Inflammatory macrophage treated with lipopolysaccharide for 1 hour (primary cell): ENCODE results near the gene VPS33A.

Experiments
- DNase-seq, 2 donors: peaks; one replicate each; pipeline ENCODE4 v3.0.0-alpha.2; 2020 to 2022

Gene VPS33A

GRCh38 chr12:122250047-122250446 is 16.2 kb downstream of the VPS33A start:
- DNase-seq: no peak

- DNase-seq: no peak
Measured at GRCh38 chr12:122245553-122245952, 20.7 kb downstream of the VPS33A start.

GRCh38 chr12:122244565-122245371 is 21.5 kb downstream of the VPS33A start:
- no peak for DNase-seq

- no peak for DNase-seq
Measured at GRCh38 chr12:122243965-122244364, 22.3 kb downstream of the VPS33A start.

GRCh38 chr12:122238861-122239260 is 27.4 kb downstream of the VPS33A start:
- DNase-seq: no peak

GRCh38 chr12:122235741-122236140 is 30.6 kb downstream of the VPS33A start:
- DNase-seq: peak; percentile 22 to 55

GRCh38 chr12:122232691-122233090 is 33.6 kb downstream of the VPS33A start:
- no peak for DNase-seq

- no peak for DNase-seq
Measured at GRCh38 chr12:122230798-122231197, 35.5 kb downstream of the VPS33A start.

- no peak for DNase-seq
Measured at GRCh38 chr12:122228092-122228491, 38.2 kb downstream of the VPS33A start.

- no peak for DNase-seq
Measured at GRCh38 chr12:122227341-122227740, 39.0 kb downstream of the VPS33A start.

- DNase-seq: no peak
Measured at GRCh38 chr12:122226366-122227125, 39.7 kb downstream of the VPS33A start.

GRCh38 chr12:122225683-122226365 is 40.5 kb downstream of the VPS33A start, which contains the start of gene DIABLO:
DIABLO (minus strand) TSS chr12:122226052; CDS start chr12:122226014, 38 bp downstream.
- DNase-seq: peak; percentile 99

GRCh38 chr12:122216445-122216844 is 49.8 kb downstream of the VPS33A start:
- no peak for DNase-seq

GRCh38 chr12:122215771-122216170 is 50.5 kb downstream of the VPS33A start:
- DNase-seq: peak in 1 of 2 donors; percentile 12

GRCh38 chr12:122208073-122208820 is 58.0 kb downstream of the VPS33A start:
- no peak for DNase-seq

GRCh38 chr12:122207391-122207790 is 58.9 kb downstream of the VPS33A start:
- no peak for DNase-seq

GRCh38 chr12:122206976-122207375 is 59.3 kb downstream of the VPS33A start:
- DNase-seq: no peak

- no peak for DNase-seq
Measured at GRCh38 chr12:122206111-122206881, 60.0 kb downstream of the VPS33A start.

GRCh38 chr12:122205053-122205925 is 61.0 kb downstream of the VPS33A start:
- DNase-seq: no peak

GRCh38 chr12:122204167-122205052 is 61.9 kb downstream of the VPS33A start:
- no peak for DNase-seq
